HG02970 (cell line): ENCODE data around the gene DNLZ.
"Not testable (repeated sequence)": the region's sequence is repeated elsewhere in the genome, so short reads cannot be mapped to it uniquely, and the experiment has no call there.

Experiments used
- ATAC-seq: cut with Tn5 transposase; IDR thresholded peaks from one replicate; pipeline ENCODE4 v1.9.1; 2021; ENCODE audit warnings: mild to moderate bottlenecking, moderate library complexity, moderate number of reproducible peaks; ENCODE audit not compliant: unreplicated experiment, low FRiP score

The DNLZ gene

GRCh38 chr9:136320972-136321371, 42.6 kb downstream of the DNLZ start:
- not testable (repeated sequence) for ATAC-seq

- ATAC-seq = not testable (repeated sequence)
Observed at GRCh38 chr9:136319955-136320354, 43.6 kb downstream of the DNLZ start.

- not testable (repeated sequence) for ATAC-seq
Observed at GRCh38 chr9:136319244-136319643, 44.3 kb downstream of the DNLZ start.

GRCh38 chr9:136318776-136319241, 44.7 kb downstream of the DNLZ start:
- no peak for ATAC-seq

GRCh38 chr9:136318111-136318775, 45.3 kb downstream of the DNLZ start:
- no peak for ATAC-seq

GRCh38 chr9:136317695-136318094, 45.8 kb downstream of the DNLZ start:
- ATAC-seq = no peak

- no peak for ATAC-seq
Observed at GRCh38 chr9:136316896-136317676, 46.5 kb downstream of the DNLZ start.

- ATAC-seq = no peak
Observed at GRCh38 chr9:136316271-136316751, 47.2 kb downstream of the DNLZ start.

- no peak for ATAC-seq
Observed at GRCh38 chr9:136314944-136315343, 48.6 kb downstream of the DNLZ start.

GRCh38 chr9:136314056-136314416, 49.5 kb downstream of the DNLZ start:
- ATAC-seq = no peak

GRCh38 chr9:136313111-136314055, 50.2 kb downstream of the DNLZ start:
- ATAC-seq = no peak

- ATAC-seq = no peak
Observed at GRCh38 chr9:136312436-136312835, 51.1 kb downstream of the DNLZ start.

GRCh38 chr9:136312009-136312375, 51.6 kb downstream of the DNLZ start:
- no peak for ATAC-seq

- no peak for ATAC-seq
Observed at GRCh38 chr9:136311051-136312008, 52.2 kb downstream of the DNLZ start.

GRCh38 chr9:136310273-136311030, 53.1 kb downstream of the DNLZ start:
- no peak for ATAC-seq

- no peak for ATAC-seq
Observed at GRCh38 chr9:136309806-136310220, 53.7 kb downstream of the DNLZ start.
